HK-2 (cell line): ENCODE results near the gene MTRF1.

Experiments used
- DNase-seq: peaks from one replicate; pipeline ENCODE4 v3.0.0-alpha.2; 2018; ENCODE audit not compliant: unreplicated experiment

Gene MTRF1

GRCh38 chr13:41224113-41225110 is 39.0 kb downstream of the MTRF1 start:
- DNase-seq = no peak

- peak; percentile 14 for DNase-seq
These were observed 41.0 kb downstream of the MTRF1 start for GRCh38 chr13:41222259-41222852.

- DNase-seq = no peak
These were observed 43.0 kb downstream of the MTRF1 start for GRCh38 chr13:41220401-41220800.

- DNase-seq = no peak
These were observed 47.2 kb downstream of the MTRF1 start for GRCh38 chr13:41216160-41216559.

GRCh38 chr13:41213919-41214318 is 49.5 kb downstream of the MTRF1 start:
- no peak for DNase-seq

- no peak for DNase-seq
These were observed 50.1 kb downstream of the MTRF1 start for GRCh38 chr13:41213316-41213715.

- no peak for DNase-seq
These were observed 50.5 kb downstream of the MTRF1 start for GRCh38 chr13:41212881-41213280.

- DNase-seq = no peak
These were observed 52.3 kb downstream of the MTRF1 start for GRCh38 chr13:41211062-41211461.

- DNase-seq = no peak
These were observed 56.9 kb downstream of the MTRF1 start for GRCh38 chr13:41206467-41206866.

- DNase-seq = no peak
These were observed 59.6 kb downstream of the MTRF1 start for GRCh38 chr13:41203810-41204209.

- DNase-seq = no peak
These were observed 63.2 kb downstream of the MTRF1 start for GRCh38 chr13:41200126-41200525.

GRCh38 chr13:41199526-41199925 is 63.9 kb downstream of the MTRF1 start:
- DNase-seq = no peak

- DNase-seq = no peak
These were observed 64.3 kb downstream of the MTRF1 start for GRCh38 chr13:41199079-41199478.

GRCh38 chr13:41196620-41197019 is 66.8 kb downstream of the MTRF1 start:
- no peak for DNase-seq

- no peak for DNase-seq
These were observed 67.4 kb downstream of the MTRF1 start for GRCh38 chr13:41196011-41196410.

GRCh38 chr13:41193919-41194824 is 69.2 kb downstream of the MTRF1 start, which contains the start of gene KBTBD7:
Gene KBTBD7, minus strand, starts transcription at chr13:41194569. Its CDS starts 312 bp downstream, at chr13:41194257.
- peak; percentile 92 for DNase-seq

- no peak for DNase-seq
These were observed 69.9 kb downstream of the MTRF1 start for GRCh38 chr13:41193469-41193868.

GRCh38 chr13:41188584-41188983 is 74.8 kb downstream of the MTRF1 start:
- no peak for DNase-seq

GRCh38 chr13:41186481-41186880 is 76.9 kb downstream of the MTRF1 start:
- DNase-seq = no peak

- no peak for DNase-seq
These were observed 81.1 kb downstream of the MTRF1 start for GRCh38 chr13:41182231-41182630.

GRCh38 chr13:41179593-41180250 is 83.7 kb downstream of the MTRF1 start:
- DNase-seq = no peak
